HEK293T (cell line): ENCODE results near the gene ELMOD3.
A peak's percentile ranks its signal among the peaks of the same experiment; 100 is the strongest.

Experiments
- CTCF ChIA-PET: fragments of 350-600 bp; formaldehyde crosslinking; extraction: SDS; loops from one replicate; lab custom pipeline; 2021; ENCODE audit warnings: antibody characterized with exemption, inconsistent platforms; lab: Yijun Ruan, JAX
- POLR2A ChIA-PET: fragments of 350-600 bp; formaldehyde crosslinking; extraction: SDS; loops from one replicate; lab custom pipeline; 2020; ENCODE audit warnings: antibody characterized with exemption, inconsistent platforms; lab: Yijun Ruan, JAX
- DNase-seq: peaks from one replicate; pipeline ENCODE4 v3.0.0; 2012; ENCODE audit warnings: mixed read lengths; ENCODE audit errors: extremely low spot score
- ARNT ChIP-seq: fragments of 450-650 bp; IDR thresholded peaks from 2 replicates; pipeline ENCODE4 v1.6.1; 2017; ENCODE audit warnings: mild to moderate bottlenecking
- BHLHE40 ChIP-seq: fragments of 450-650 bp; IDR thresholded peaks from 2 replicates; pipeline ENCODE4 v1.6.1; 2016; ENCODE audit warnings: mild to moderate bottlenecking, moderate library complexity, borderline replicate concordance
- CTBP1 ChIP-seq: fragments of 450-650 bp; IDR thresholded peaks from 2 replicates; pipeline ENCODE4 v1.6.1; 2016; ENCODE audit warnings: borderline replicate concordance
- ELF4 ChIP-seq: fragments of 450-650 bp; IDR thresholded peaks from 2 replicates; pipeline ENCODE4 v1.6.1; 2017; ENCODE audit warnings: antibody characterized with exemption
- FOXA1 ChIP-seq: fragments of 450-650 bp; IDR thresholded peaks from 2 replicates; pipeline ENCODE4 v1.6.1; 2016; ENCODE audit warnings: mild to moderate bottlenecking
- FOXK2 ChIP-seq: fragments of 450-650 bp; IDR thresholded peaks from 2 replicates; pipeline ENCODE4 v1.6.1; 2016; ENCODE audit warnings: mild to moderate bottlenecking
- FOXM1 ChIP-seq: fragments of 450-650 bp; IDR thresholded peaks from 2 replicates; pipeline ENCODE4 v1.6.1; 2017; ENCODE audit warnings: mild to moderate bottlenecking, borderline replicate concordance
- HDGF ChIP-seq: fragments of 450-650 bp; IDR thresholded peaks from 2 replicates; pipeline ENCODE4 v1.6.1; 2017; ENCODE audit warnings: antibody characterized with exemption, borderline replicate concordance
- L3MBTL2 ChIP-seq: fragments of 450-650 bp; conservative IDR thresholded peaks from 2 replicates; pipeline ENCODE4 v1.6.1; 2016; ENCODE audit warnings: mild to moderate bottlenecking
- LEF1 ChIP-seq: fragments of 450-650 bp; IDR thresholded peaks from 2 replicates; pipeline ENCODE4 v1.6.1; 2017; ENCODE audit warnings: mild to moderate bottlenecking, borderline replicate concordance
- NFRKB ChIP-seq: fragments of 450-650 bp; IDR thresholded peaks from 2 replicates; pipeline ENCODE4 v1.6.1; 2016; ENCODE audit warnings: mild to moderate bottlenecking, moderate library complexity
- SP1 ChIP-seq: fragments of 450-650 bp; IDR thresholded peaks from 2 replicates; pipeline ENCODE4 v1.6.1; 2017
- SUZ12 ChIP-seq: fragments of 450-650 bp; IDR thresholded peaks from 2 replicates; pipeline ENCODE4 v1.6.1; 2016; ENCODE audit warnings: mild to moderate bottlenecking
- TARDBP ChIP-seq: fragments of 450-650 bp; IDR thresholded peaks from 2 replicates; pipeline ENCODE4 v1.6.1; 2016
- ZNF384 ChIP-seq: fragments of 450-650 bp; IDR thresholded peaks from 2 replicates; pipeline ENCODE4 v1.6.1; 2016
- TF ChIP-seq, protein P1 (sequence below): fragments of 450-650 bp; IDR thresholded peaks from 2 replicates; pipeline ENCODE4 v1.6.1; 2016

ELMOD3 gene

GRCh38 chr2:85420536-85421259 is 66.1 kb downstream of the ELMOD3 start:
- ChIA-PET CTCF (interaction anchor here (0.7 to 4.0 kb wide), 8 partner anchors 9 to 136 kb away, joined by 3 to 68 read pairs (median 4); partner anchors contain the start of gene MAT2A), POLR2A (interaction anchor here (1.0 to 4.4 kb wide), 12 partner anchors 11 to 139 kb away, joined by 3 to 105 read pairs (median 18); partner anchors contain the start of genes ELMOD3, GGCX, MAT2A and RETSAT)
- TF ChIP-seq TARDBP, result no peak
- TF ChIP-seq, protein P1, sequence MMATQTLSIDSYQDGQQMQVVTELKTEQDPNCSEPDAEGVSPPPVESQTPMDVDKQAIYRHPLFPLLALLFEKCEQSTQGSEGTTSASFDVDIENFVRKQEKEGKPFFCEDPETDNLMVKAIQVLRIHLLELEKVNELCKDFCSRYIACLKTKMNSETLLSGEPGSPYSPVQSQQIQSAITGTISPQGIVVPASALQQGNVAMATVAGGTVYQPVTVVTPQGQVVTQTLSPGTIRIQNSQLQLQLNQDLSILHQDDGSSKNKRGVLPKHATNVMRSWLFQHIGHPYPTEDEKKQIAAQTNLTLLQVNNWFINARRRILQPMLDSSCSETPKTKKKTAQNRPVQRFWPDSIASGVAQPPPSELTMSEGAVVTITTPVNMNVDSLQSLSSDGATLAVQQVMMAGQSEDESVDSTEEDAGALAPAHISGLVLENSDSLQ, result peak; percentile 89
- TF ChIP-seq SUZ12, result no peak
- TF ChIP-seq LEF1, result no peak
- no peak for TF ChIP-seq BHLHE40
- peak; percentile 88 for DNase-seq

- CTCF ChIA-PET, result interaction anchor here (0.6 to 4.0 kb wide), 5 partner anchors 115 to 140 kb away, joined by 4 to 68 read pairs (median 5); partner anchors contain the start of genes GGCX and MAT2A
- TF ChIP-seq ZNF384 (no peak), LEF1 (no peak), FOXM1 (no peak), L3MBTL2 (no peak), BHLHE40 (no peak), TARDBP (no peak), FOXK2 (no peak), SUZ12 (no peak), CTBP1 (no peak), ELF4 (no peak)
- TF ChIP-seq, protein P1, result no peak
- DNase-seq, result no peak
- POLR2A ChIA-PET, result interaction anchor here (1.0 to 4.2 kb wide), 5 partner anchors 16 to 129 kb away, joined by 3 to 105 read pairs (median 23); partner anchors contain the start of gene MAT2A
These were observed 66.9 kb downstream of the ELMOD3 start for GRCh38 chr2:85421260-85422071.

- ChIA-PET CTCF (interaction anchor here (0.6 to 4.0 kb wide), 2 partner anchors 129 to 139 kb away, joined by 6 to 68 read pairs; partner anchors contain the start of gene GGCX), POLR2A (interaction anchor here (1.0 to 4.2 kb wide), 3 partner anchors 27 to 128 kb away, joined by 3 to 105 read pairs (median 76); partner anchors contain the start of gene MAT2A)
- TF ChIP-seq TARDBP (no peak), ZNF384 (no peak), SUZ12 (no peak), L3MBTL2 (no peak), ARNT (no peak), NFRKB (no peak), FOXK2 (no peak), BHLHE40 (no peak), LEF1 (no peak), ELF4 (no peak), SP1 (no peak), HDGF (no peak), CTBP1 (no peak), FOXM1 (no peak), FOXA1 (no peak)
- TF ChIP-seq, protein P1, result no peak
- no peak for DNase-seq
These were observed 67.5 kb downstream of the ELMOD3 start for GRCh38 chr2:85422072-85422457.

DNA sequence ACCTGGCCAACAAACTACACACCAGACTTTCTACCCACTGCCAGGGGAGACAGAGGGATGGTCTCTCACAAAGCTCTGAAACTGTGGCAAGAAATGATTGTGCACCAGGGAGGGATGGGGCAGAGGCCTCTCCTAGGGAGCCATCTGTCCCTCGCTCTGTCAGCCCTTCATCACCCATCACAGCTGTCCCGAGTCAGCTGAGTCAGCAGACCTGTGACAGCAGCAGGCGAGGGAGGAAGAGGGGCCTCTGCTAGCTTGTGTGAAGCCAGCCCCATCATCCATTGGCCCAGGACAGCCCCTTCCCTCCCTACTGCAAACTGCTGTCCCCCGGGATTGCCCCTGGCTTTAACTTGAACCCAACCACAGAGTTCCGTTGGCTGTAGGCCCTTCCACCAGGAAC is 69.0 kb downstream of the ELMOD3 start:
- POLR2A ChIA-PET, result interaction anchor here (1.1 to 1.6 kb wide), 2 partner anchors 115 to 117 kb away, joined by 3 to 4 read pairs; partner anchors contain the start of gene MAT2A

More for the DNA sequence above, 69.0 kb downstream of the ELMOD3 start:
- CTCF ChIA-PET, result no interaction called here
- TF ChIP-seq LEF1 (no peak), L3MBTL2 (no peak), FOXM1 (no peak), FOXK2 (no peak), BHLHE40 (no peak), FOXA1 (no peak), NFRKB (no peak), ELF4 (no peak), ARNT (no peak), TARDBP (no peak), CTBP1 (no peak), SUZ12 (no peak), HDGF (no peak), SP1 (no peak), ZNF384 (no peak)
- TF ChIP-seq, protein P1, result no peak
- no peak for DNase-seq
